ENCODE results near the gene RDX.
"Not testable (repeated sequence)": the region's sequence is repeated elsewhere in the genome, so short reads cannot be mapped to it uniquely, and the experiment has no call there.

GRCh38 chr11:110192604-110193282 is 103.7 kb downstream of the RDX start:
- TF ChIP-seq, protein P1, sequence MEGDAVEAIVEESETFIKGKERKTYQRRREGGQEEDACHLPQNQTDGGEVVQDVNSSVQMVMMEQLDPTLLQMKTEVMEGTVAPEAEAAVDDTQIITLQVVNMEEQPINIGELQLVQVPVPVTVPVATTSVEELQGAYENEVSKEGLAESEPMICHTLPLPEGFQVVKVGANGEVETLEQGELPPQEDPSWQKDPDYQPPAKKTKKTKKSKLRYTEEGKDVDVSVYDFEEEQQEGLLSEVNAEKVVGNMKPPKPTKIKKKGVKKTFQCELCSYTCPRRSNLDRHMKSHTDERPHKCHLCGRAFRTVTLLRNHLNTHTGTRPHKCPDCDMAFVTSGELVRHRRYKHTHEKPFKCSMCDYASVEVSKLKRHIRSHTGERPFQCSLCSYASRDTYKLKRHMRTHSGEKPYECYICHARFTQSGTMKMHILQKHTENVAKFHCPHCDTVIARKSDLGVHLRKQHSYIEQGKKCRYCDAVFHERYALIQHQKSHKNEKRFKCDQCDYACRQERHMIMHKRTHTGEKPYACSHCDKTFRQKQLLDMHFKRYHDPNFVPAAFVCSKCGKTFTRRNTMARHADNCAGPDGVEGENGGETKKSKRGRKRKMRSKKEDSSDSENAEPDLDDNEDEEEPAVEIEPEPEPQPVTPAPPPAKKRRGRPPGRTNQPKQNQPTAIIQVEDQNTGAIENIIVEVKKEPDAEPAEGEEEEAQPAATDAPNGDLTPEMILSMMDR (IDR thresholded peaks at IDR 0.05; ENCODE audit: insufficient read depth, low read length, poor library complexity, severe bottlenecking): not testable (repeated sequence)
- TF ChIP-seq EZH2phosphoT487 (conservative IDR thresholded peaks at IDR 0.05; ENCODE audit: low read length): not testable (repeated sequence)

Data from SU-DHL-6 (cell line).